ENCODE measurements around the gene PITRM1.

GRCh38 chr10:3091921-3092320 is 80.7 kb downstream of the PITRM1 start:
- TF ChIP-seq CTCF (IDR thresholded peaks at IDR 0.05 in 4 of 5, conservative IDR thresholded peaks at IDR 0.05 in 1 of 5), result no peak
- no peak for TF ChIP-seq POLR2A (IDR thresholded peaks at IDR 0.05)
